Type B pancreatic cell (in vitro differentiated cells): ENCODE measurements around the gene B3GNT2. TPM values are rescaled to one million over a fixed set of nuclear protein-coding genes. Genes with fewer than 3 reads are reported as not detected.

Experiments used
- DNase-seq: peaks from one replicate; pipeline ENCODE4 v3.0.0; 2021; ENCODE audit warnings: mixed read lengths; ENCODE audit not compliant: unreplicated experiment; ENCODE audit errors: extremely low spot score
- H3K27ac Mint-ChIP-seq: 2 replicates; pipeline ENCODE4 v1.8.0; 2021; ENCODE audit warnings: mild to moderate bottlenecking, mixed read lengths
- H3K27me3 Mint-ChIP-seq: 2 replicates; pipeline ENCODE4 v1.8.0; 2021; ENCODE audit warnings: mixed read lengths
- H3K36me3 Mint-ChIP-seq: 2 replicates; pipeline ENCODE4 v1.8.0; 2021; ENCODE audit warnings: mixed read lengths
- H3K4me1 Mint-ChIP-seq: one replicate; pipeline ENCODE4 v1.8.0; 2021; ENCODE audit warnings: mixed read lengths; ENCODE audit not compliant: unreplicated experiment
- H3K4me3 Mint-ChIP-seq: 2 replicates; pipeline ENCODE4 v1.8.0; 2021; ENCODE audit warnings: mild to moderate bottlenecking, mixed read lengths
- H3K9me3 Mint-ChIP-seq: 2 replicates; pipeline ENCODE4 v1.8.0; 2021; ENCODE audit warnings: mixed read lengths
- total RNA-seq: library from RNA; stranded (reverse); gene quantifications from 2 replicates; pipeline ENCODE4 v1.2.1, GENCODE V29; 2021; ENCODE audit warnings: low replicate concordance
- TF ChIP-seq, protein P1 (sequence below): fragments of 200-600 bp; sonication (generic); conservative IDR thresholded peaks from 2 replicates; pipeline ENCODE4 v1.5.0; 2021; ENCODE audit warnings: antibody characterized with exemption, mild to moderate bottlenecking

Gene B3GNT2
- total RNA-seq, 1 donor from 2014 or later = 23.5 TPM

GRCh38 chr2:62222171-62222570, 26.3 kb downstream of the B3GNT2 start:
- no peak overlapping the region for H3K27ac Mint-ChIP-seq
- peaks cover 46% of the 10 kb centered on the region for H3K36me3 Mint-ChIP-seq
- H3K9me3 Mint-ChIP-seq = peaks cover 6% of the 10 kb centered on the region
- TF ChIP-seq, protein P1, sequence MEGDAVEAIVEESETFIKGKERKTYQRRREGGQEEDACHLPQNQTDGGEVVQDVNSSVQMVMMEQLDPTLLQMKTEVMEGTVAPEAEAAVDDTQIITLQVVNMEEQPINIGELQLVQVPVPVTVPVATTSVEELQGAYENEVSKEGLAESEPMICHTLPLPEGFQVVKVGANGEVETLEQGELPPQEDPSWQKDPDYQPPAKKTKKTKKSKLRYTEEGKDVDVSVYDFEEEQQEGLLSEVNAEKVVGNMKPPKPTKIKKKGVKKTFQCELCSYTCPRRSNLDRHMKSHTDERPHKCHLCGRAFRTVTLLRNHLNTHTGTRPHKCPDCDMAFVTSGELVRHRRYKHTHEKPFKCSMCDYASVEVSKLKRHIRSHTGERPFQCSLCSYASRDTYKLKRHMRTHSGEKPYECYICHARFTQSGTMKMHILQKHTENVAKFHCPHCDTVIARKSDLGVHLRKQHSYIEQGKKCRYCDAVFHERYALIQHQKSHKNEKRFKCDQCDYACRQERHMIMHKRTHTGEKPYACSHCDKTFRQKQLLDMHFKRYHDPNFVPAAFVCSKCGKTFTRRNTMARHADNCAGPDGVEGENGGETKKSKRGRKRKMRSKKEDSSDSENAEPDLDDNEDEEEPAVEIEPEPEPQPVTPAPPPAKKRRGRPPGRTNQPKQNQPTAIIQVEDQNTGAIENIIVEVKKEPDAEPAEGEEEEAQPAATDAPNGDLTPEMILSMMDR = no peak
- H3K4me3 Mint-ChIP-seq = no peak overlapping the region
- no peaks in the 10 kb centered on the region for H3K27me3 Mint-ChIP-seq
- peaks cover 2% of the 10 kb centered on the region for H3K4me1 Mint-ChIP-seq
- DNase-seq = no peak

- H3K4me1 Mint-ChIP-seq = no peaks in the 10 kb centered on the region
- DNase-seq = no peak
- no peak overlapping the region for H3K4me3 Mint-ChIP-seq
- H3K36me3 Mint-ChIP-seq = peaks cover 51% of the 10 kb centered on the region
- peaks cover 6% of the 10 kb centered on the region for H3K9me3 Mint-ChIP-seq
- no peaks in the 10 kb centered on the region for H3K27me3 Mint-ChIP-seq
- TF ChIP-seq, protein P1 = no peak
- no peak overlapping the region for H3K27ac Mint-ChIP-seq
Measured at GRCh38 chr2:62222674-62223073, 26.8 kb downstream of the B3GNT2 start.

- Mint-ChIP-seq H3K36me3 (peaks cover 44% of the 10 kb centered on the region), H3K27me3 (no peaks in the 10 kb centered on the region), H3K4me1 (no peaks in the 10 kb centered on the region), H3K4me3 (no peak overlapping the region), H3K27ac (no peak overlapping the region), H3K9me3 (peaks cover 6% of the 10 kb centered on the region)
- TF ChIP-seq, protein P1 = no peak
- no peak for DNase-seq
Measured at GRCh38 chr2:62224976-62225375, 29.1 kb downstream of the B3GNT2 start.

GRCh38 chr2:62227386-62228075, 31.6 kb downstream of the B3GNT2 start:
- Mint-ChIP-seq H3K36me3 (peaks cover 28% of the 10 kb centered on the region), H3K4me1 (no peaks in the 10 kb centered on the region), H3K4me3 (no peak overlapping the region), H3K9me3 (no peaks in the 10 kb centered on the region), H3K27me3 (no peaks in the 10 kb centered on the region), H3K27ac (no peak overlapping the region)
- TF ChIP-seq, protein P1 = no peak
- DNase-seq = no peak

DNA sequence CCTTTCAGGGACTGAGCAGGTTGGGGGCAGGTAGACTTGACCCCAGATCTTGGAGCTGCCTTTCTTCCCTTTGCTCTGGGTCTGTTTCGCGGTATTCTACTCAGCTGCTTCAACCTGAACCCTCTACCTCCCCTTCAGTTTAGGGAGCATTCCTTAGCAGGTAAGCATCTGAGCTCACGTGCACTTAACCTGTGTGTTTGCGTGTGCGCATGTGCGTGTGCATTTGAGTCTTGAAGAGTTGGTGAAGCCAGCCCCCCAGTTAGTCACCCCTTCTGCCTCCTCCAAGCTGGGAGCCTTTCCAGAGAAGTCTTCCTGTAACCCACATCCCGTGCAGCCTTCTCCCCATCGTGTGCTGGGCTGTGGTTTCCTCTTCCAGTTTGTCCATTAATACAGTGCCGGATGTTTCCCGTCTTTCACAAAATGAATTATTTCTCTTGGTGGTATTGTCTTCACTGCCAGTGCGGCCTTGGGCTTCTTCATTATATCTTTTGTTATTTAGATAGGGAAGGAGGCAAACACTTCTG, 33.2 kb downstream of the B3GNT2 start:
- Mint-ChIP-seq H3K4me3 (no peak overlapping the region), H3K4me1 (no peaks in the 10 kb centered on the region), H3K27me3 (no peaks in the 10 kb centered on the region), H3K36me3 (peaks cover 19% of the 10 kb centered on the region), H3K9me3 (no peaks in the 10 kb centered on the region), H3K27ac (no peak overlapping the region)
- no peak for DNase-seq
- TF ChIP-seq, protein P1 = no peak
